Activated naive CD4-positive, alpha-beta T cell treated with anti-CD3 and anti-CD28 coated beads for 36 hours (primary cell): ENCODE results near the gene XCL2. TPM values are rescaled to one million over a fixed set of nuclear protein-coding genes. Genes with fewer than 3 reads are reported as not detected.

Experiments
- CTCF ChIA-PET: fragments of 350-600 bp; sonication (Branson Sonifier 250); formaldehyde crosslinking; loops from one replicate; lab custom pipeline; 2021; ENCODE audit warnings: antibody characterized with exemption; lab: Charles Lee
- DNase-seq: peaks from one replicate; pipeline ENCODE4 v3.0.0-alpha.2; 2020
- H3K27ac Mint-ChIP-seq: one replicate; pipeline ENCODE4 v1.8.0; 2021; ENCODE audit warnings: mild to moderate bottlenecking, mixed read lengths
- H3K27me3 Mint-ChIP-seq: one replicate; pipeline ENCODE4 v1.8.0; 2021; ENCODE audit warnings: low read depth, mixed read lengths
- H3K36me3 Mint-ChIP-seq: one replicate; pipeline ENCODE4 v1.8.0; 2021; ENCODE audit warnings: low read depth, mixed read lengths
- H3K4me1 Mint-ChIP-seq: one replicate; pipeline ENCODE4 v1.8.0; 2021; ENCODE audit warnings: low read depth, mixed read lengths
- H3K4me3 Mint-ChIP-seq: one replicate; pipeline ENCODE4 v1.8.0; 2021; ENCODE audit warnings: mild to moderate bottlenecking, moderate library complexity, mixed read lengths
- H3K9me3 Mint-ChIP-seq: one replicate; pipeline ENCODE4 v1.8.0; 2021; ENCODE audit warnings: mixed read lengths
- intact Hi-C: fragments of 100-400 bp; cut with micrococcal nuclease; formaldehyde crosslinking; loops from one replicate; pipeline ENCODE4 v1.15.1; 2023
- total RNA-seq, 2 experiments: library from RNA; stranded (reverse); gene quantifications; one replicate each; pipeline ENCODE4 v1.2.3, GENCODE V29; 2021

Gene XCL2
- total RNA-seq, 2 experiments from 2014 or later: not detected

DNA sequence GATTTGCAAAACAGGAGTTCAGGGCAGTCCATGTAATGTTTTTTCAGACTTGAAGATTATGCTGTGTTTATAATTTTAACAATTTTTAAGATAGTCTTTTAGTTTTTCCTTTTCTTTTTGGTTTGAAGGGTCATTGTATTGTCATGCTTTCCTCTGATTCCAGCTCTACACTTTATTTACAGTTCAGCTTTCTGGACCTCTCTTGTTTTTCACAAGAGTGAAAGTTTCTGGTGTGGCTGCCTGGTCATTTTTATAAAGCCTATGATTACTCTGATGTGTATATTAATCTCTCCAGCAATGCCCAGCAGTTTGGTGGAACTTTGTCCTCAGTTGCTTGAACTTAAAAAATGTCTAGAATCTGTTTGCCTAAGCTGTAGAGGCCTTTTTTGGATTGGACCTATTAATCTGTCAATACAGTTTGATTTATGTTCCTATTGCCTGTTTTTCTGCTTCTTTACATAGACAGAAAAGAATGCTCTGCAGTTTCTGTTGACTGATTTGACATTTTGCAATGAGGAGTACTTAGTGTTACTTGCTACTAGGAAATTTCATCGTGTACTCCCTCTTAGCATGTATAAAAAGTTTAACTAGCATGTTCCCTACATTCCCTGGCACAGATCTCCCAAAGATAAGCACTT lies 52.2 kb downstream of the XCL2 start:
- H3K27me3 Mint-ChIP-seq: no peaks in the 10 kb centered on the region
- no peak overlapping the region for H3K27ac Mint-ChIP-seq
- H3K4me3 Mint-ChIP-seq: no peak overlapping the region
- intact Hi-C loops: no loop called here
- H3K36me3 Mint-ChIP-seq: no peaks in the 10 kb centered on the region
- CTCF ChIA-PET: interaction anchor here (1.0 to 1.3 kb wide), 3 partner anchors 10 to 56 kb away, joined by 3 read pairs; no protein-coding TSS in a partner anchor
- no peak for DNase-seq
- no peaks in the 10 kb centered on the region for H3K9me3 Mint-ChIP-seq
- peaks cover 2% of the 10 kb centered on the region for H3K4me1 Mint-ChIP-seq

Other genes starting within 250 kb of the XCL2 start
- gene XCL1, start 32.6 kb upstream of the XCL2 start, total RNA-seq: not detected
- not detected for gene DPT, start 185.2 kb upstream of the XCL2 start, total RNA-seq